IMR-90 (cell line): Measurements from ENCODE around the gene S1PR5. TPM values are rescaled to one million over a fixed set of nuclear protein-coding genes. Genes with fewer than 3 reads are reported as not detected.

Source experiments
- ATAC-seq: fragments of 200-7000 bp; cut with Tn5 transposase; 2 replicates; pipeline ENCODE4 v1.9.1; 2020; ENCODE audit warnings: low read depth, mild to moderate bottlenecking, moderate library complexity
- BruUV-seq: library from RNA; stranded (reverse); fragments of 400-500 nt; replicated peaks from 2 replicates; lab custom pipeline; 2021; lab: Mats Ljungman, UMichigan
- CTCF ChIA-PET: fragments of 300-600 bp; formaldehyde crosslinking; extraction: SDS; loops from one replicate; lab custom pipeline; 2021; ENCODE audit warnings: antibody characterized with exemption; lab: Yijun Ruan, JAX
- POLR2A ChIA-PET: fragments of 300-600 bp; sonication (Branson Sonifier 250); formaldehyde crosslinking; loops from one replicate; lab custom pipeline; 2022; ENCODE audit warnings: antibody characterized with exemption; ENCODE audit not compliant: unreplicated experiment; lab: Charles Lee
- DNase-seq: peaks from one replicate; pipeline ENCODE4 v3.0.0; 2013
- H2AFZ ChIP-seq: replicated peaks from 2 replicates; pipeline ENCODE3; 2013; ENCODE audit warnings: low read length, mild to moderate bottlenecking; ENCODE audit not compliant: poor library complexity
- H2AK5ac ChIP-seq: 2 replicates; pipeline ENCODE4 v1.6.1; 2013; ENCODE audit warnings: low read depth, low read length, inconsistent platforms
- H2AK9ac ChIP-seq: replicated peaks from 2 replicates; pipeline ENCODE3; 2013; ENCODE audit warnings: mild to moderate bottlenecking, low read depth, low read length, moderate library complexity; ENCODE audit not compliant: poor library complexity
- H2BK120ac ChIP-seq: 2 replicates; pipeline ENCODE4 v1.6.1; 2013; ENCODE audit warnings: low read depth, low read length, inconsistent platforms
- H2BK15ac ChIP-seq: 3 replicates; pipeline ENCODE4 v1.6.1; 2013; ENCODE audit warnings: low read depth, low read length, inconsistent platforms
- H2BK20ac ChIP-seq: 2 replicates; pipeline ENCODE4 v1.6.1; 2013; ENCODE audit warnings: low read depth, mild to moderate bottlenecking, inconsistent platforms, low read length, moderate library complexity
- H2BK5ac ChIP-seq: 2 replicates; pipeline ENCODE4 v1.6.1; 2013; ENCODE audit warnings: mild to moderate bottlenecking, low read depth, low read length, inconsistent platforms; ENCODE audit not compliant: poor library complexity, severe bottlenecking
- H3K14ac ChIP-seq: replicated peaks from 2 replicates; pipeline ENCODE4 v1.6.1; 2013; ENCODE audit warnings: low read depth, low read length, inconsistent platforms
- H3K18ac ChIP-seq: 2 replicates; pipeline ENCODE4 v1.6.1; 2013; ENCODE audit warnings: low read depth, low read length, control low read depth
- H3K23ac ChIP-seq: 2 replicates; pipeline ENCODE4 v1.6.1; 2013; ENCODE audit warnings: low read depth, low read length, inconsistent platforms
- H3K27ac ChIP-seq: 2 replicates; pipeline ENCODE4 v1.5.1; 2013; ENCODE audit warnings: mild to moderate bottlenecking, control low read depth, low read length; ENCODE audit not compliant: insufficient read depth
- H3K27me3 ChIP-seq: 2 replicates; pipeline ENCODE4 v1.6.1; 2013; ENCODE audit warnings: low read length; ENCODE audit not compliant: control insufficient read depth, insufficient read depth
- H3K36me3 ChIP-seq: 2 replicates; pipeline ENCODE4 v1.6.1; 2013; ENCODE audit warnings: low read length, mixed read lengths; ENCODE audit not compliant: control insufficient read depth, insufficient read depth
- H3K4ac ChIP-seq: 2 replicates; pipeline ENCODE4 v1.6.1; 2013; ENCODE audit warnings: low read depth, low read length, inconsistent platforms
- H3K4me1 ChIP-seq: 2 replicates; pipeline ENCODE4 v1.6.1; 2013; ENCODE audit warnings: low read length, mixed read lengths; ENCODE audit not compliant: control insufficient read depth, insufficient read depth
- H3K4me2 ChIP-seq: 2 replicates; pipeline ENCODE4 v1.6.1; 2013; ENCODE audit warnings: low read depth, mild to moderate bottlenecking, control low read depth, low read length, moderate library complexity
- H3K4me3 ChIP-seq: 2 replicates; pipeline ENCODE4 v1.5.1; 2013; ENCODE audit warnings: low read depth, mild to moderate bottlenecking, control low read depth, low read length, moderate library complexity; ENCODE audit not compliant: insufficient read depth
- H3K56ac ChIP-seq: 2 replicates; pipeline ENCODE4 v1.6.1; 2013; ENCODE audit warnings: low read length, inconsistent platforms; ENCODE audit not compliant: insufficient read depth; ENCODE audit errors: extremely low read depth
- H3K79me1 ChIP-seq, 2 experiments: 2 replicates each; pipeline ENCODE4 v1.6.1; 2013; ENCODE audit warnings: low read length in 2 of 2, inconsistent platforms in 1 of 2, low read depth in 1 of 2
- H3K9ac ChIP-seq: 2 replicates; pipeline ENCODE4 v1.6.1; 2013; ENCODE audit warnings: low read depth, low read length, control low read depth
- H3K9me1 ChIP-seq: 2 replicates; pipeline ENCODE4 v1.6.1; 2013; ENCODE audit warnings: low read length, inconsistent platforms; ENCODE audit not compliant: insufficient read depth
- H3K9me3 ChIP-seq: 2 replicates; pipeline ENCODE4 v1.6.1; 2013; ENCODE audit warnings: low read length; ENCODE audit not compliant: control insufficient read depth, insufficient read depth
- H4K20me1 ChIP-seq: 2 replicates; pipeline ENCODE4 v1.6.1; 2013; ENCODE audit warnings: low read length, inconsistent platforms; ENCODE audit not compliant: insufficient read depth
- H4K5ac ChIP-seq: 2 replicates; pipeline ENCODE4 v1.6.1; 2013; ENCODE audit warnings: mild to moderate bottlenecking, low read depth, low read length, control low read depth
- H4K8ac ChIP-seq, 2 experiments: 2 replicates each; pipeline ENCODE4 v1.6.1; 2013; ENCODE audit warnings: low read depth in 2 of 2, low read length in 2 of 2, control low read depth in 1 of 2, inconsistent platforms in 1 of 2
- H4K91ac ChIP-seq: 2 replicates; pipeline ENCODE4 v1.6.1; 2013; ENCODE audit warnings: low read depth, low read length, inconsistent platforms; ENCODE audit not compliant: insufficient read depth
- BHLHE40 ChIP-seq: fragments of 150-350 bp; IDR thresholded peaks from 2 replicates; pipeline ENCODE4 v1.6.1; 2016; ENCODE audit warnings: mild to moderate bottlenecking, low read depth, low read length
- CEBPB ChIP-seq: IDR thresholded peaks from 2 replicates; pipeline ENCODE4 v1.6.1; 2012; ENCODE audit warnings: low read depth, low read length, improper control_type of control experiment
- CHD1 ChIP-seq: IDR thresholded peaks from 2 replicates; pipeline ENCODE4 v1.6.1; 2012; ENCODE audit warnings: low read depth, low read length, improper control_type of control experiment
- FOS ChIP-seq: fragments of 150-350 bp; IDR thresholded peaks from 2 replicates; pipeline ENCODE4 v1.6.1; 2016; ENCODE audit warnings: low read depth, low read length
- MAFK ChIP-seq: IDR thresholded peaks from 2 replicates; pipeline ENCODE4 v1.6.1; 2012; ENCODE audit warnings: low read depth, low read length, improper control_type of control experiment
- MAZ ChIP-seq: IDR thresholded peaks from 2 replicates; pipeline ENCODE4 v1.6.1; 2012; ENCODE audit warnings: low read depth, mild to moderate bottlenecking, low read length, improper control_type of control experiment, moderate library complexity, borderline replicate concordance
- MXI1 ChIP-seq: IDR thresholded peaks from 2 replicates; pipeline ENCODE4 v1.6.1; 2012; ENCODE audit warnings: low read depth, mild to moderate bottlenecking, low read length, moderate library complexity, borderline replicate concordance
- NFE2L2 ChIP-seq: fragments of 150-350 bp; IDR thresholded peaks from 2 replicates; pipeline ENCODE4 v1.6.1; 2016; ENCODE audit warnings: low read depth, mild to moderate bottlenecking, low read length
- POLR2A ChIP-seq: IDR thresholded peaks from 2 replicates; pipeline ENCODE4 v1.6.1; 2012; ENCODE audit warnings: mild to moderate bottlenecking, low read depth, low read length
- RAD21 ChIP-seq: IDR thresholded peaks from 2 replicates; pipeline ENCODE4 v1.6.1; 2012; ENCODE audit warnings: low read length, improper control_type of control experiment
- RCOR1 ChIP-seq: IDR thresholded peaks from 2 replicates; pipeline ENCODE4 v1.6.1; 2012; ENCODE audit warnings: mild to moderate bottlenecking, low read length, improper control_type of control experiment; ENCODE audit not compliant: insufficient replicate concordance
- RFX5 ChIP-seq: IDR thresholded peaks from 2 replicates; pipeline ENCODE4 v1.8.0; 2012; ENCODE audit warnings: low read depth, mild to moderate bottlenecking, low read length, moderate library complexity
- WGBS, 2 experiments: methylation state at CpG; one replicate each; pipeline versions ENCODE4 v1.1.5 to v1.1.7; 2013; ENCODE audit warnings: missing lambda C conversion rate in 2 of 2; ENCODE audit not compliant: insufficient read length in 1 of 2; ENCODE audit errors: extremely low coverage in 2 of 2; 5-methylcytosine and 5-hydroxymethylcytosine counted together
- dilution Hi-C: fragments of 300-500 bp; cut with HindIII; formaldehyde crosslinking; loops from one replicate; pipeline ENCODE4 v1.14.3; 2018; ENCODE audit warnings: low sequenced_read_pairs; ENCODE audit not compliant: unreplicated experiment
- in situ Hi-C: fragments of 300-500 bp; cut with MboI; formaldehyde crosslinking; loops from 3 replicates; pipeline ENCODE4 v1.14.3; 2019; ENCODE audit warnings: low sequenced_read_pairs, inconsistent platforms, mixed read lengths
- intact Hi-C: fragments of 100-400 bp; cut with micrococcal nuclease; formaldehyde crosslinking; loops from 2 replicates; pipeline ENCODE4 v1.10.0; 2022
- polyA plus RNA-seq, 3 experiments: library from polyadenylated mRNA; depleted of rRNA; stranded (reverse); fragments of >200 nt; gene quantifications; 2 replicates each; pipeline ENCODE4 v1.2.3, GENCODE V29; 2012; ENCODE audit warnings: low replicate concordance in 1 of 3
- total RNA-seq: library from RNA; depleted of rRNA; stranded (reverse); fragments of >200 nt; gene quantifications from 2 replicates; pipeline ENCODE4 v1.2.3, GENCODE V29; 2012
- TF ChIP-seq, protein P1 (sequence below): conservative IDR thresholded peaks from 2 replicates; pipeline ENCODE4 v1.5.1; 2012; ENCODE audit warnings: mild to moderate bottlenecking, low read depth, low read length, improper control_type of control experiment
- TF ChIP-seq, protein P2 (sequence below): fragments of 150-350 bp; IDR thresholded peaks from 2 replicates; pipeline ENCODE4 v1.6.1; 2016; ENCODE audit warnings: low read depth, mild to moderate bottlenecking, low read length, moderate library complexity, borderline replicate concordance
- TF ChIP-seq, protein P3 (sequence below): fragments of 150-350 bp; IDR thresholded peaks from 2 replicates; pipeline ENCODE4 v1.6.1; 2017; ENCODE audit warnings: mild to moderate bottlenecking, antibody characterized with exemption, low read length, low read depth

Gene S1PR5
- total and polyA plus RNA-seq, 2 of the 4 experiments (the other 2 are of a cell fraction) = 0.36 to 0.55 TPM

DNA sequence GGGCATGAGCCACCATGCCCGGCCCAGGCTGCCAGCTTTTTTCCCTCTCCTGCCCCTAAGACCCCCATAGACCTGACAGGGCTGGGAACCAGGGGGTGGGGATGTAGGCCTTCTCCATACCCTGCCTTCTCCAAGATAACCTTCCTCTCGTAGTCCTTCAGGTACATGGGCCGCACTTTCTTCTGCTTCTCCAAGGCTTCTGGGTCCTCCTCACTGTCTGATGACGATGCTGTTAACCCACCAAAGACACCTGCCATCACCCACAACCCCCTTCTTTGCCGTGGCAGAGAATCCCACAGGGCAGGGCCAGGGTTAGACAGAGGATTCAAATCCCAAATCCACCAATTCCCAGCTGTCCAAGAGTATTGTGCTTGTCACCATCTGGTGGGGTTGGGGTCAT, 45.4 kb upstream of the S1PR5 start:
- no peak for DNase-seq
- Histone ChIP-seq H2AK5ac (no peak overlapping the region), H3K27me3 (no peaks in the 10 kb centered on the region), H3K18ac (no peak overlapping the region), H3K9me3 (no peaks in the 10 kb centered on the region), H3K23ac (no peak overlapping the region), H3K4ac (no peak overlapping the region), H3K79me1 (peaks cover 20 to 41% of the 10 kb centered on the region in 2 experiments), H2AK9ac (no peak overlapping the region), H3K9ac (no peak overlapping the region), H2BK5ac (no peak overlapping the region), H3K4me3 (no peak overlapping the region), H3K36me3 (peaks cover 28% of the 10 kb centered on the region), H4K20me1 (no peaks in the 10 kb centered on the region), H3K4me1 (peaks cover 2% of the 10 kb centered on the region), H4K91ac (no peak overlapping the region), H2AFZ (no peak overlapping the region), H3K27ac (no peak overlapping the region), H2BK20ac (no peak overlapping the region), H2BK15ac (no peak overlapping the region), H3K14ac (no peak overlapping the region), H2BK120ac (no peak overlapping the region), H3K4me2 (no peak overlapping the region), H4K5ac (no peak overlapping the region), H3K56ac (no peak overlapping the region), H4K8ac (no peak overlapping the region), H3K9me1 (0 out of 2 replicates have a peak, but pooled peaks cover 4% of the 10 kb centered on the region)
- ChIA-PET CTCF (no interaction called here), POLR2A (no interaction called here)
- no peak for ATAC-seq
- BruUV-seq = no TSS peak
- in situ Hi-C loops (no loop called here), dilution Hi-C loops (no loop called here), intact Hi-C loops (no loop called here)
- TF ChIP-seq, protein P1, sequence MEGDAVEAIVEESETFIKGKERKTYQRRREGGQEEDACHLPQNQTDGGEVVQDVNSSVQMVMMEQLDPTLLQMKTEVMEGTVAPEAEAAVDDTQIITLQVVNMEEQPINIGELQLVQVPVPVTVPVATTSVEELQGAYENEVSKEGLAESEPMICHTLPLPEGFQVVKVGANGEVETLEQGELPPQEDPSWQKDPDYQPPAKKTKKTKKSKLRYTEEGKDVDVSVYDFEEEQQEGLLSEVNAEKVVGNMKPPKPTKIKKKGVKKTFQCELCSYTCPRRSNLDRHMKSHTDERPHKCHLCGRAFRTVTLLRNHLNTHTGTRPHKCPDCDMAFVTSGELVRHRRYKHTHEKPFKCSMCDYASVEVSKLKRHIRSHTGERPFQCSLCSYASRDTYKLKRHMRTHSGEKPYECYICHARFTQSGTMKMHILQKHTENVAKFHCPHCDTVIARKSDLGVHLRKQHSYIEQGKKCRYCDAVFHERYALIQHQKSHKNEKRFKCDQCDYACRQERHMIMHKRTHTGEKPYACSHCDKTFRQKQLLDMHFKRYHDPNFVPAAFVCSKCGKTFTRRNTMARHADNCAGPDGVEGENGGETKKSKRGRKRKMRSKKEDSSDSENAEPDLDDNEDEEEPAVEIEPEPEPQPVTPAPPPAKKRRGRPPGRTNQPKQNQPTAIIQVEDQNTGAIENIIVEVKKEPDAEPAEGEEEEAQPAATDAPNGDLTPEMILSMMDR = no peak
- TF ChIP-seq MAZ = no peak
- no peak for TF ChIP-seq RAD21
- no peak for TF ChIP-seq MXI1
- TF ChIP-seq BHLHE40 = no peak
- TF ChIP-seq POLR2A = no peak
- TF ChIP-seq, protein P2, sequence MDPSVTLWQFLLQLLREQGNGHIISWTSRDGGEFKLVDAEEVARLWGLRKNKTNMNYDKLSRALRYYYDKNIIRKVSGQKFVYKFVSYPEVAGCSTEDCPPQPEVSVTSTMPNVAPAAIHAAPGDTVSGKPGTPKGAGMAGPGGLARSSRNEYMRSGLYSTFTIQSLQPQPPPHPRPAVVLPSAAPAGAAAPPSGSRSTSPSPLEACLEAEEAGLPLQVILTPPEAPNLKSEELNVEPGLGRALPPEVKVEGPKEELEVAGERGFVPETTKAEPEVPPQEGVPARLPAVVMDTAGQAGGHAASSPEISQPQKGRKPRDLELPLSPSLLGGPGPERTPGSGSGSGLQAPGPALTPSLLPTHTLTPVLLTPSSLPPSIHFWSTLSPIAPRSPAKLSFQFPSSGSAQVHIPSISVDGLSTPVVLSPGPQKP = no peak
- no peak for TF ChIP-seq CEBPB
- TF ChIP-seq, protein P3, sequence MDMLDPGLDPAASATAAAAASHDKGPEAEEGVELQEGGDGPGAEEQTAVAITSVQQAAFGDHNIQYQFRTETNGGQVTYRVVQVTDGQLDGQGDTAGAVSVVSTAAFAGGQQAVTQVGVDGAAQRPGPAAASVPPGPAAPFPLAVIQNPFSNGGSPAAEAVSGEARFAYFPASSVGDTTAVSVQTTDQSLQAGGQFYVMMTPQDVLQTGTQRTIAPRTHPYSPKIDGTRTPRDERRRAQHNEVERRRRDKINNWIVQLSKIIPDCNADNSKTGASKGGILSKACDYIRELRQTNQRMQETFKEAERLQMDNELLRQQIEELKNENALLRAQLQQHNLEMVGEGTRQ = no peak
- TF ChIP-seq CHD1 = no peak
- no peak for TF ChIP-seq FOS
- no peak for TF ChIP-seq RFX5
- TF ChIP-seq NFE2L2 = no peak
- no peak for TF ChIP-seq MAFK
- TF ChIP-seq RCOR1 = no peak
- WGBS, 2 experiments = 90% methylated on average over 2 of the region's 5 CpGs; no CpG with 5 or more reads in 1 of the 2 experiments
